IMR-90 (cell line): ENCODE measurements around the gene AZGP1. TPM values are rescaled to one million over a fixed set of nuclear protein-coding genes. Genes with fewer than 3 reads are reported as not detected.

Experiments
- ATAC-seq: fragments of 200-7000 bp; cut with Tn5 transposase; 2 replicates; pipeline ENCODE4 v1.9.1; 2020; ENCODE audit warnings: low read depth, mild to moderate bottlenecking, moderate library complexity
- BruUV-seq: library from RNA; stranded (reverse); fragments of 400-500 nt; replicated peaks from 2 replicates; lab custom pipeline; 2021; lab: Mats Ljungman, UMichigan
- CTCF ChIA-PET: fragments of 300-600 bp; formaldehyde crosslinking; extraction: SDS; loops from one replicate; lab custom pipeline; 2021; ENCODE audit warnings: antibody characterized with exemption; lab: Yijun Ruan, JAX
- POLR2A ChIA-PET: fragments of 300-600 bp; sonication (Branson Sonifier 250); formaldehyde crosslinking; loops from one replicate; lab custom pipeline; 2022; ENCODE audit warnings: antibody characterized with exemption; ENCODE audit not compliant: unreplicated experiment; lab: Charles Lee
- DNase-seq: peaks from one replicate; pipeline ENCODE4 v3.0.0; 2013
- H2AFZ ChIP-seq: replicated peaks from 2 replicates; pipeline ENCODE3; 2013; ENCODE audit warnings: low read length, mild to moderate bottlenecking; ENCODE audit not compliant: poor library complexity
- H2AK5ac ChIP-seq: 2 replicates; pipeline ENCODE4 v1.6.1; 2013; ENCODE audit warnings: low read depth, low read length, inconsistent platforms
- H2AK9ac ChIP-seq: replicated peaks from 2 replicates; pipeline ENCODE3; 2013; ENCODE audit warnings: mild to moderate bottlenecking, low read depth, low read length, moderate library complexity; ENCODE audit not compliant: poor library complexity
- H2BK120ac ChIP-seq: 2 replicates; pipeline ENCODE4 v1.6.1; 2013; ENCODE audit warnings: low read depth, low read length, inconsistent platforms
- H2BK15ac ChIP-seq: 3 replicates; pipeline ENCODE4 v1.6.1; 2013; ENCODE audit warnings: low read depth, low read length, inconsistent platforms
- H2BK20ac ChIP-seq: 2 replicates; pipeline ENCODE4 v1.6.1; 2013; ENCODE audit warnings: low read depth, mild to moderate bottlenecking, inconsistent platforms, low read length, moderate library complexity
- H2BK5ac ChIP-seq: 2 replicates; pipeline ENCODE4 v1.6.1; 2013; ENCODE audit warnings: mild to moderate bottlenecking, low read depth, low read length, inconsistent platforms; ENCODE audit not compliant: poor library complexity, severe bottlenecking
- H3K14ac ChIP-seq: replicated peaks from 2 replicates; pipeline ENCODE4 v1.6.1; 2013; ENCODE audit warnings: low read depth, low read length, inconsistent platforms
- H3K18ac ChIP-seq: 2 replicates; pipeline ENCODE4 v1.6.1; 2013; ENCODE audit warnings: low read depth, low read length, control low read depth
- H3K23ac ChIP-seq: 2 replicates; pipeline ENCODE4 v1.6.1; 2013; ENCODE audit warnings: low read depth, low read length, inconsistent platforms
- H3K27ac ChIP-seq: 2 replicates; pipeline ENCODE4 v1.5.1; 2013; ENCODE audit warnings: mild to moderate bottlenecking, control low read depth, low read length; ENCODE audit not compliant: insufficient read depth
- H3K27me3 ChIP-seq: 2 replicates; pipeline ENCODE4 v1.6.1; 2013; ENCODE audit warnings: low read length; ENCODE audit not compliant: control insufficient read depth, insufficient read depth
- H3K36me3 ChIP-seq: 2 replicates; pipeline ENCODE4 v1.6.1; 2013; ENCODE audit warnings: low read length, mixed read lengths; ENCODE audit not compliant: control insufficient read depth, insufficient read depth
- H3K4ac ChIP-seq: 2 replicates; pipeline ENCODE4 v1.6.1; 2013; ENCODE audit warnings: low read depth, low read length, inconsistent platforms
- H3K4me1 ChIP-seq: 2 replicates; pipeline ENCODE4 v1.6.1; 2013; ENCODE audit warnings: low read length, mixed read lengths; ENCODE audit not compliant: control insufficient read depth, insufficient read depth
- H3K4me2 ChIP-seq: 2 replicates; pipeline ENCODE4 v1.6.1; 2013; ENCODE audit warnings: low read depth, mild to moderate bottlenecking, control low read depth, low read length, moderate library complexity
- H3K4me3 ChIP-seq: 2 replicates; pipeline ENCODE4 v1.5.1; 2013; ENCODE audit warnings: low read depth, mild to moderate bottlenecking, control low read depth, low read length, moderate library complexity; ENCODE audit not compliant: insufficient read depth
- H3K56ac ChIP-seq: 2 replicates; pipeline ENCODE4 v1.6.1; 2013; ENCODE audit warnings: low read length, inconsistent platforms; ENCODE audit not compliant: insufficient read depth; ENCODE audit errors: extremely low read depth
- H3K79me1 ChIP-seq, 2 experiments: 2 replicates each; pipeline ENCODE4 v1.6.1; 2013; ENCODE audit warnings: low read length in 2 of 2, inconsistent platforms in 1 of 2, low read depth in 1 of 2
- H3K9ac ChIP-seq: 2 replicates; pipeline ENCODE4 v1.6.1; 2013; ENCODE audit warnings: low read depth, low read length, control low read depth
- H3K9me1 ChIP-seq: 2 replicates; pipeline ENCODE4 v1.6.1; 2013; ENCODE audit warnings: low read length, inconsistent platforms; ENCODE audit not compliant: insufficient read depth
- H3K9me3 ChIP-seq: 2 replicates; pipeline ENCODE4 v1.6.1; 2013; ENCODE audit warnings: low read length; ENCODE audit not compliant: control insufficient read depth, insufficient read depth
- H4K20me1 ChIP-seq: 2 replicates; pipeline ENCODE4 v1.6.1; 2013; ENCODE audit warnings: low read length, inconsistent platforms; ENCODE audit not compliant: insufficient read depth
- H4K5ac ChIP-seq: 2 replicates; pipeline ENCODE4 v1.6.1; 2013; ENCODE audit warnings: mild to moderate bottlenecking, low read depth, low read length, control low read depth
- H4K8ac ChIP-seq, 2 experiments: 2 replicates each; pipeline ENCODE4 v1.6.1; 2013; ENCODE audit warnings: low read depth in 2 of 2, low read length in 2 of 2, control low read depth in 1 of 2, inconsistent platforms in 1 of 2
- H4K91ac ChIP-seq: 2 replicates; pipeline ENCODE4 v1.6.1; 2013; ENCODE audit warnings: low read depth, low read length, inconsistent platforms; ENCODE audit not compliant: insufficient read depth
- BHLHE40 ChIP-seq: fragments of 150-350 bp; IDR thresholded peaks from 2 replicates; pipeline ENCODE4 v1.6.1; 2016; ENCODE audit warnings: mild to moderate bottlenecking, low read depth, low read length
- CEBPB ChIP-seq: IDR thresholded peaks from 2 replicates; pipeline ENCODE4 v1.6.1; 2012; ENCODE audit warnings: low read depth, low read length, improper control_type of control experiment
- MAZ ChIP-seq: IDR thresholded peaks from 2 replicates; pipeline ENCODE4 v1.6.1; 2012; ENCODE audit warnings: low read depth, mild to moderate bottlenecking, low read length, improper control_type of control experiment, moderate library complexity, borderline replicate concordance
- POLR2A ChIP-seq: IDR thresholded peaks from 2 replicates; pipeline ENCODE4 v1.6.1; 2012; ENCODE audit warnings: mild to moderate bottlenecking, low read depth, low read length
- RFX5 ChIP-seq: IDR thresholded peaks from 2 replicates; pipeline ENCODE4 v1.8.0; 2012; ENCODE audit warnings: low read depth, mild to moderate bottlenecking, low read length, moderate library complexity
- SMC3 ChIP-seq: fragments of 150-350 bp; IDR thresholded peaks from 2 replicates; pipeline ENCODE4 v1.6.1; 2016; ENCODE audit warnings: low read depth, mild to moderate bottlenecking, antibody characterized with exemption, low read length, moderate library complexity
- WGBS, 2 experiments: methylation state at CpG; one replicate each; pipeline versions ENCODE4 v1.1.5 to v1.1.7; 2013; ENCODE audit warnings: missing lambda C conversion rate in 2 of 2; ENCODE audit not compliant: insufficient read length in 1 of 2; ENCODE audit errors: extremely low coverage in 2 of 2; 5-methylcytosine and 5-hydroxymethylcytosine counted together
- dilution Hi-C: fragments of 300-500 bp; cut with HindIII; formaldehyde crosslinking; loops from one replicate; pipeline ENCODE4 v1.14.3; 2018; ENCODE audit warnings: low sequenced_read_pairs; ENCODE audit not compliant: unreplicated experiment
- in situ Hi-C: fragments of 300-500 bp; cut with MboI; formaldehyde crosslinking; loops from 3 replicates; pipeline ENCODE4 v1.14.3; 2019; ENCODE audit warnings: low sequenced_read_pairs, inconsistent platforms, mixed read lengths
- intact Hi-C: fragments of 100-400 bp; cut with micrococcal nuclease; formaldehyde crosslinking; loops from 2 replicates; pipeline ENCODE4 v1.10.0; 2022
- polyA plus RNA-seq, 3 experiments: library from polyadenylated mRNA; depleted of rRNA; stranded (reverse); fragments of >200 nt; gene quantifications; 2 replicates each; pipeline ENCODE4 v1.2.3, GENCODE V29; 2012; ENCODE audit warnings: low replicate concordance in 1 of 3
- total RNA-seq: library from RNA; depleted of rRNA; stranded (reverse); fragments of >200 nt; gene quantifications from 2 replicates; pipeline ENCODE4 v1.2.3, GENCODE V29; 2012
- TF ChIP-seq, protein P1 (sequence below): fragments of 150-350 bp; IDR thresholded peaks from 2 replicates; pipeline ENCODE4 v1.6.1; 2017; ENCODE audit warnings: mild to moderate bottlenecking, antibody characterized with exemption, low read length, low read depth

AZGP1 gene
- total and polyA plus RNA-seq, 2 of the 4 experiments (the other 2 are of a cell fraction), result not detected

DNA sequence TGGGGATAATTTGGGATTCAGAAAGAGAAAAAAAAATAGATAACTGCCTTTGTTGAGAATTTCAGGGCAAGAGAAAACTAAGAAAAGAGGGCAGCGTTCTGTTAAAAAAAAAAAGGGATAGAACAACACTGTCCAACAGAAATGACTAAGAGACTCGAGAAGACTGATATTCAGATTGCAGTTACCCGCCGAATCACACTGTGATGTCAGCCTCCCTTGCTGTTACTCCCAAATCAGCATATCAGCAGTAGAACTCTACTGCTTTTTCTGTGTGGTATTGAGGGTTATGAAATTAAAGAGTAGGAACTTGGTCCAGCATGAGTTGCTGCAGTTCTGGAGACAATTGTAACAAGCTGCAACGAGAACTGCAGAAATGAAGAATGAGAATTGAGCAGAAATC, 48.3 kb downstream of the AZGP1 start:
- Histone ChIP-seq H2BK15ac (no peak overlapping the region), H4K5ac (no peak overlapping the region), H3K56ac (no peak overlapping the region), H2AK5ac (no peak overlapping the region), H3K4me3 (no peak overlapping the region), H2AFZ (no peak overlapping the region), H3K4me1 (no peaks in the 10 kb centered on the region), H2BK5ac (no peak overlapping the region), H3K4ac (no peak overlapping the region), H3K14ac (no peak overlapping the region), H3K4me2 (no peak overlapping the region), H4K8ac (no peak overlapping the region), H3K23ac (no peak overlapping the region), H3K27me3 (peaks cover 13% of the 10 kb centered on the region), H4K91ac (no peak overlapping the region), H3K9me1 (no peaks in the 10 kb centered on the region), H4K20me1 (no peaks in the 10 kb centered on the region), H3K9me3 (no peaks in the 10 kb centered on the region), H3K18ac (no peak overlapping the region), H3K27ac (no peak overlapping the region), H2BK20ac (no peak overlapping the region), H2BK120ac (no peak overlapping the region), H3K79me1 (no peaks in the 10 kb centered on the region), H2AK9ac (no peak overlapping the region), H3K36me3 (no peaks in the 10 kb centered on the region), H3K9ac (no peak overlapping the region)
- in situ Hi-C loops (no loop called here), dilution Hi-C loops (no loop called here), intact Hi-C loops (loop anchor here (10.0 kb wide), 1 partner anchor 127 kb away; no protein-coding TSS in a partner anchor)
- no TSS peak for BruUV-seq
- POLR2A ChIA-PET, result no interaction called here
- CTCF ChIA-PET, result no interaction called here
- 78% methylated on average over 2 of the region's 5 CpGs; no CpG with 5 or more reads in 1 of the 2 experiments for WGBS, 2 experiments
- ATAC-seq (no peak), DNase-seq (no peak)
- TF ChIP-seq MAZ (no peak), POLR2A (no peak), SMC3 (no peak), BHLHE40 (no peak), RFX5 (no peak), CEBPB (no peak)
- TF ChIP-seq, protein P1, sequence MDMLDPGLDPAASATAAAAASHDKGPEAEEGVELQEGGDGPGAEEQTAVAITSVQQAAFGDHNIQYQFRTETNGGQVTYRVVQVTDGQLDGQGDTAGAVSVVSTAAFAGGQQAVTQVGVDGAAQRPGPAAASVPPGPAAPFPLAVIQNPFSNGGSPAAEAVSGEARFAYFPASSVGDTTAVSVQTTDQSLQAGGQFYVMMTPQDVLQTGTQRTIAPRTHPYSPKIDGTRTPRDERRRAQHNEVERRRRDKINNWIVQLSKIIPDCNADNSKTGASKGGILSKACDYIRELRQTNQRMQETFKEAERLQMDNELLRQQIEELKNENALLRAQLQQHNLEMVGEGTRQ, result no peak
